A673 (cell line): ENCODE measurements around the gene CCDC102B. TPM values are rescaled to one million over a fixed set of nuclear protein-coding genes. Genes with fewer than 3 reads are reported as not detected.

Source experiments
- BruUV-seq: library from RNA; stranded (reverse); fragments of 400-500 nt; replicated peaks from 2 replicates; lab custom pipeline; 2021; lab: Mats Ljungman, UMichigan
- CTCF ChIA-PET: fragments of 300-600 bp; sonication (Branson Sonifier 250); formaldehyde crosslinking; loops from one replicate; lab custom pipeline; 2022; ENCODE audit warnings: antibody characterized with exemption; lab: Charles Lee
- POLR2A ChIA-PET: fragments of 300-600 bp; sonication (Branson Sonifier 250); formaldehyde crosslinking; loops from one replicate; lab custom pipeline; 2022; ENCODE audit warnings: antibody characterized with exemption; ENCODE audit not compliant: low non-redundant PET; lab: Charles Lee
- DNase-seq: peaks from one replicate; pipeline ENCODE4 v3.0.0-alpha.2; 2015; ENCODE audit warnings: low spot score
- H3K27ac ChIP-seq: fragments of 200-600 bp; sonication (generic); 2 replicates; pipeline ENCODE4 v1.5.1; 2016; ENCODE audit warnings: mixed run types, low read depth, mild to moderate bottlenecking, mixed read lengths, antibody characterized with exemption, low read length; ENCODE audit not compliant: poor library complexity, severe bottlenecking
- H3K27me3 ChIP-seq: fragments of 200-600 bp; sonication (generic); replicated peaks from 2 replicates; pipeline ENCODE4 v1.6.1; 2017; ENCODE audit warnings: mixed run types, low read depth, mild to moderate bottlenecking, mixed read lengths, antibody characterized with exemption, low read length; ENCODE audit not compliant: insufficient read depth, poor library complexity
- H3K36me3 ChIP-seq: fragments of 200-600 bp; sonication (generic); 2 replicates; pipeline ENCODE4 v1.6.1; 2016; ENCODE audit warnings: mixed run types, mild to moderate bottlenecking, mixed read lengths, antibody characterized with exemption, low read length; ENCODE audit not compliant: insufficient read depth, poor library complexity, severe bottlenecking
- H3K4me1 ChIP-seq: fragments of 200-600 bp; sonication (generic); 2 replicates; pipeline ENCODE4 v1.6.1; 2017; ENCODE audit warnings: mixed run types, mild to moderate bottlenecking, mixed read lengths, antibody characterized with exemption, low read length; ENCODE audit not compliant: insufficient read depth, poor library complexity, severe bottlenecking
- H3K4me3 ChIP-seq: fragments of 200-600 bp; sonication (generic); 2 replicates; pipeline ENCODE4 v1.5.1; 2016; ENCODE audit warnings: low read depth, mixed run types, mild to moderate bottlenecking, mixed read lengths, low read length; ENCODE audit not compliant: poor library complexity, severe bottlenecking
- H3K9me3 ChIP-seq: fragments of 200-600 bp; sonication (generic); 2 replicates; pipeline ENCODE4 v1.6.1; 2016; ENCODE audit warnings: mixed run types, low read depth, mild to moderate bottlenecking, mixed read lengths, antibody characterized with exemption, low read length; ENCODE audit not compliant: poor library complexity, severe bottlenecking
- CTCF ChIP-seq: fragments of 300-800, 200-600 bp; sonication (generic); conservative IDR thresholded peaks from 2 replicates; pipeline ENCODE4 v1.5.1; 2017; ENCODE audit warnings: low read depth, mild to moderate bottlenecking, antibody characterized with exemption, low read length, moderate library complexity, mixed read lengths
- EZH2 ChIP-seq: fragments of 200-600 bp; sonication (generic); IDR thresholded peaks from 2 replicates; pipeline ENCODE4 v1.6.1; 2017; ENCODE audit warnings: borderline replicate concordance, low read depth, mild to moderate bottlenecking, mixed read lengths, antibody characterized with exemption, low read length; ENCODE audit not compliant: poor library complexity, severe bottlenecking
- intact Hi-C: fragments of 100-400 bp; cut with micrococcal nuclease; formaldehyde crosslinking; loops from one replicate; pipeline ENCODE4 v1.10.0; 2022; ENCODE audit not compliant: unreplicated experiment
- total RNA-seq: library from RNA; stranded (reverse); gene quantifications from 2 replicates; pipeline ENCODE4 v1.2.3, GENCODE V29; 2021

CCDC102B gene
- total RNA-seq, 1 experiment from 2014 or later: 12.5 TPM

- no TSS peak for BruUV-seq
- TF ChIP-seq EZH2: no peak
- TF ChIP-seq CTCF: no peak
- Histone ChIP-seq H3K4me1 (no peaks in the 10 kb centered on the region), H3K27me3 (no peaks in the 10 kb centered on the region), H3K9me3 (no peaks in the 10 kb centered on the region), H3K36me3 (no peaks in the 10 kb centered on the region), H3K4me3 (no peak overlapping the region), H3K27ac (no peak overlapping the region)
- intact Hi-C loops: no loop called here
- DNase-seq: no peak
- ChIA-PET CTCF (no interaction called here), POLR2A (no interaction called here)
Observed at GRCh38 chr18:68960355-68960754, 162.5 kb downstream of the CCDC102B start.

GRCh38 chr18:68962623-68963022, 164.7 kb downstream of the CCDC102B start:
- Histone ChIP-seq H3K9me3 (no peaks in the 10 kb centered on the region), H3K4me3 (no peak overlapping the region), H3K27ac (no peak overlapping the region), H3K36me3 (no peaks in the 10 kb centered on the region), H3K27me3 (no peaks in the 10 kb centered on the region), H3K4me1 (no peaks in the 10 kb centered on the region)
- no peak for DNase-seq
- intact Hi-C loops: no loop called here
- POLR2A ChIA-PET: no interaction called here
- CTCF ChIA-PET: no interaction called here
- BruUV-seq: no TSS peak
- TF ChIP-seq CTCF: no peak
- no peak for TF ChIP-seq EZH2

- intact Hi-C loops: no loop called here
Observed at GRCh38 chr18:68965817-68966216, 167.9 kb downstream of the CCDC102B start.

More at GRCh38 chr18:68965817-68966216, 167.9 kb downstream of the CCDC102B start:
- Histone ChIP-seq H3K36me3 (no peaks in the 10 kb centered on the region), H3K9me3 (no peaks in the 10 kb centered on the region), H3K27me3 (no peaks in the 10 kb centered on the region), H3K4me1 (no peaks in the 10 kb centered on the region), H3K27ac (no peak overlapping the region), H3K4me3 (no peak overlapping the region)
- POLR2A ChIA-PET: no interaction called here
- BruUV-seq: no TSS peak
- CTCF ChIA-PET: no interaction called here
- TF ChIP-seq EZH2: no peak
- no peak for TF ChIP-seq CTCF
- no peak for DNase-seq
